Body of pancreas (tissue), 4 donors: ENCODE measurements around the gene HEBP1. TPM values are rescaled to one million over a fixed set of nuclear protein-coding genes. Genes with fewer than 3 reads are reported as not detected.

Experiments
- ATAC-seq: fragments of 150-250 bp; one replicate; pipeline ENCODE4 v1.9.1; 2016
- DNase-seq, 4 donors: peaks; one replicate each; pipeline ENCODE4 v3.0.0-alpha.2; 2019
- H3K27ac ChIP-seq, 4 donors: fragments of 200-600 bp; sonication (generic); 1 replicate in 3 of 4; 2 replicates in 1 of 4; pipeline versions ENCODE4 v1.5.1 to v1.6.1; 2016 to 2019; ENCODE audit warnings: mild to moderate bottlenecking in 1 of 4, mixed read lengths in 1 of 4, moderate library complexity in 1 of 4
- H3K27me3 ChIP-seq, 2 donors: fragments of 200-600 bp; sonication (generic); one replicate each; pipeline ENCODE4 v1.6.0; 2016; ENCODE audit warnings: mild to moderate bottlenecking in 1 of 2
- H3K36me3 ChIP-seq, 2 donors: fragments of 200-600 bp; sonication (generic); replicated peaks in 1 of 2; 2 replicates each; pipeline ENCODE4 v1.5.1; 2016; ENCODE audit warnings: low read depth in 2 of 2; ENCODE audit not compliant: insufficient read depth in 1 of 2
- H3K4me1 ChIP-seq: fragments of 200-600 bp; sonication (generic); one replicate; pipeline ENCODE4 v1.6.0; 2016
- H3K4me3 ChIP-seq, 2 donors: fragments of 200-600 bp; sonication (generic); 1 replicate in 1 of 2; 2 replicates in 1 of 2; pipeline ENCODE4 v1.5.1; 2016 to 2019
- H3K9me3 ChIP-seq, 3 donors: fragments of 200-600 bp; sonication (generic); 1 replicate in 2 of 3; 2 replicates in 1 of 3; pipeline ENCODE4 v1.5.1; 2016
- POLR2A ChIP-seq, 3 donors: fragments of 450-650 bp; IDR thresholded peaks; one replicate each; pipeline ENCODE4 v1.6.1; 2016; ENCODE audit warnings: antibody characterized with exemption in 3 of 3, mild to moderate bottlenecking in 2 of 3
- WGBS, 2 donors: methylation state at CpG; one replicate each; pipeline ENCODE4 v1.1.5; 2017; 5-methylcytosine and 5-hydroxymethylcytosine counted together
- intact Hi-C: fragments of 100-400 bp; cut with DNase I; formaldehyde crosslinking; loops from one replicate; pipeline ENCODE4 v1.15.1; 2023
- total RNA-seq, 2 donors: library from RNA; depleted of rRNA; stranded (reverse); fragments of >200 nt; gene quantifications; one replicate each; pipeline ENCODE4 v1.1.0, GENCODE V29; 2016
- TF ChIP-seq, protein P1 (sequence below), 7 experiments: fragments of 450-650 bp in 4 of 7; fragments of 200-600 bp in 3 of 7; sonication (generic) in 3 of 7; IDR thresholded peaks; one replicate each; pipeline ENCODE4 v1.5.1; 2016 to 2019; ENCODE audit warnings: antibody characterized with exemption in 7 of 7

HEBP1 gene
- total RNA-seq, 2 donors from 2014 or later, result 19.4 to 28.8 TPM

GRCh38 chr12:12965836-12966235 is 34.2 kb downstream of the HEBP1 start:
- intact Hi-C loops, result no loop called here
- no peak overlapping the region for H3K27ac ChIP-seq
- 75 to 81% methylated on average over 4 of the region's 4 CpGs for WGBS, 2 donors
- no peaks in the 10 kb centered on the region for H3K36me3 ChIP-seq
- ATAC-seq (no peak), DNase-seq (no peak)
- H3K4me3 ChIP-seq, result no peak overlapping the region
- no peaks in the 10 kb centered on the region for H3K9me3 ChIP-seq
- TF ChIP-seq POLR2A (IDR thresholded peaks at IDR 0.05), result no peak
- TF ChIP-seq, protein P1, sequence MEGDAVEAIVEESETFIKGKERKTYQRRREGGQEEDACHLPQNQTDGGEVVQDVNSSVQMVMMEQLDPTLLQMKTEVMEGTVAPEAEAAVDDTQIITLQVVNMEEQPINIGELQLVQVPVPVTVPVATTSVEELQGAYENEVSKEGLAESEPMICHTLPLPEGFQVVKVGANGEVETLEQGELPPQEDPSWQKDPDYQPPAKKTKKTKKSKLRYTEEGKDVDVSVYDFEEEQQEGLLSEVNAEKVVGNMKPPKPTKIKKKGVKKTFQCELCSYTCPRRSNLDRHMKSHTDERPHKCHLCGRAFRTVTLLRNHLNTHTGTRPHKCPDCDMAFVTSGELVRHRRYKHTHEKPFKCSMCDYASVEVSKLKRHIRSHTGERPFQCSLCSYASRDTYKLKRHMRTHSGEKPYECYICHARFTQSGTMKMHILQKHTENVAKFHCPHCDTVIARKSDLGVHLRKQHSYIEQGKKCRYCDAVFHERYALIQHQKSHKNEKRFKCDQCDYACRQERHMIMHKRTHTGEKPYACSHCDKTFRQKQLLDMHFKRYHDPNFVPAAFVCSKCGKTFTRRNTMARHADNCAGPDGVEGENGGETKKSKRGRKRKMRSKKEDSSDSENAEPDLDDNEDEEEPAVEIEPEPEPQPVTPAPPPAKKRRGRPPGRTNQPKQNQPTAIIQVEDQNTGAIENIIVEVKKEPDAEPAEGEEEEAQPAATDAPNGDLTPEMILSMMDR (IDR thresholded peaks at IDR 0.05), result no peak
- H3K4me1 ChIP-seq, result no peaks in the 10 kb centered on the region
- H3K27me3 ChIP-seq, result no peaks in the 10 kb centered on the region

DNA sequence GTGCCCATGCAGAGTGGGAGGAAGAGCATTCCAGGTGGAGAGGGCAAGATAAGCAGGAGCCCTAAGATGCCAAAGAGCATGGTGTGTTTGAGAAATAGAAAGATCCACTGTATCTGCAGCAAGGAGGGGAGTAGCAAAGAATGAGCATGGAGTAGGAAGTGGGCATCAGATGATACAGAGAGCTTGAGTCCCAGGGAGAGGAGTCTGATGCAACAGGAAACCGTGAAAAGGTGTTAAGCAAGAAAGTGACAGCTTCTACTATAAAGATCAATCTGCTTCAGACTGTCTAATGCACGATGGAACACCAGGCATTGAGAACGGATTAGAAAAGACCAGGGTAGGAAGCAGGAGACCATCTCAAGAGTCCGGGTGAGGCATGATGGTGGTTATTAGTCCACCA is 35.8 kb downstream of the HEBP1 start:
- DNase-seq, result no peak
- H3K27me3 ChIP-seq, result no peaks in the 10 kb centered on the region
- H3K4me3 ChIP-seq, result no peak overlapping the region
- WGBS, 2 donors, result 75 to 84% methylated on average over 4 of the region's 4 CpGs
- no peak overlapping the region for H3K27ac ChIP-seq
- TF ChIP-seq, protein P1 (IDR thresholded peaks at IDR 0.05), result no peak
- TF ChIP-seq POLR2A (IDR thresholded peaks at IDR 0.05), result no peak
- ATAC-seq, result no peak
- no peaks in the 10 kb centered on the region for H3K4me1 ChIP-seq
- H3K36me3 ChIP-seq, result no peaks in the 10 kb centered on the region
- intact Hi-C loops, result no loop called here
- H3K9me3 ChIP-seq, result no peaks in the 10 kb centered on the region

DNA sequence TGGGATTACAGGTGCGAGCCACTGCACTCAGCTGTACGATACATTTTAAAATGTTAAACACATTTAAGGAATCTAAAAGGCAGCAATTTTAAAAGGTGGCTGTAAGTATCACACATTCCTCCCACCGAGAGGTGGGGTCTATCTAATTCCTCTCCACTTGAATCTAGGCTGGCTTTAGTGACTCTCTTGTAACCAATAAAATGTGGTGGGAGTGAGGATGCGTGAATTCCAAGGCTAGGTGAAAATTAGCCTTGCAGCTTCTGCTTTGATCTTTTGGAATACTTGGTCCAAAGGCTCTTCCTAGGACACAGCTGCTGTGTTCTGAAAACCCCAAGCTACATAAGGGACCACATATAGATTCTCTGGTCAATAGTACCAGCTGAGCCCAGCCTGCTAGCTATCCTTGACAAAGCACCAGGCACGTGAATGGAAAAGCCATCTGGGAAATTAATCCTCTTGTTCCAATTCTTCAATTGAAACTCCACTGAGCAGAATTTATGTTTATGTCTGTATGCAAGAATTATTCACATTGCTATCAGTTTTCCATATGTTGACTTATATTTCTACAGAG is 39.3 kb downstream of the HEBP1 start:
- Histone ChIP-seq H3K27me3 (no peaks in the 10 kb centered on the region), H3K27ac (no peak overlapping the region), H3K9me3 (no peaks in the 10 kb centered on the region), H3K4me1 (no peaks in the 10 kb centered on the region), H3K36me3 (no peaks in the 10 kb centered on the region), H3K4me3 (no peak overlapping the region)
- TF ChIP-seq POLR2A (IDR thresholded peaks at IDR 0.05), result no peak
- TF ChIP-seq, protein P1 (IDR thresholded peaks at IDR 0.05), result no peak
- intact Hi-C loops, result no loop called here
- no peak for ATAC-seq
- 88% methylated on average over 5 of the region's 5 CpGs for WGBS, 2 donors
- DNase-seq, result no peak

GRCh38 chr12:12958886-12959285 is 41.2 kb downstream of the HEBP1 start:
- Histone ChIP-seq H3K27ac (no peak overlapping the region), H3K4me1 (peaks cover 16% of the 10 kb centered on the region), H3K36me3 (no peaks in the 10 kb centered on the region), H3K27me3 (no peaks in the 10 kb centered on the region), H3K9me3 (no peaks in the 10 kb centered on the region), H3K4me3 (no peak overlapping the region)
- intact Hi-C loops, result no loop called here
- ATAC-seq (no peak), DNase-seq (no peak)
- TF ChIP-seq POLR2A (IDR thresholded peaks at IDR 0.05), result no peak
- TF ChIP-seq, protein P1 (IDR thresholded peaks at IDR 0.05), result no peak
- 74 to 77% methylated on average over 7 of the region's 7 CpGs for WGBS, 2 donors
